ENCODE results near the gene EPHA6.

Gene EPHA6

GRCh38 chr3:97059168-97059567, 244.8 kb downstream of the EPHA6 start:
- FAIRE-seq (no peak), DNase-seq (ENCODE audit: insufficient read length, low spot score) (no peak)
- no peak for TF ChIP-seq POLR2A (IDR thresholded peaks at IDR 0.05; ENCODE audit: low read depth, low read length)
- no peak for TF ChIP-seq SPI1 (IDR thresholded peaks at IDR 0.05; ENCODE audit: low read depth, low read length)

GRCh38 chr3:97066531-97066930, 252.1 kb downstream of the EPHA6 start:
- no peak for TF ChIP-seq POU2F2 (IDR thresholded peaks at IDR 0.05; ENCODE audit: low read depth, low read length)
- no peak for TF ChIP-seq SPI1 (IDR thresholded peaks at IDR 0.05; ENCODE audit: low read depth, low read length)
- TF ChIP-seq POLR2A (IDR thresholded peaks at IDR 0.05; ENCODE audit: low read depth, low read length) = no peak
- TF ChIP-seq POLR2AphosphoS5 (IDR thresholded peaks at IDR 0.05; ENCODE audit: low read depth, low read length) = no peak
- no peak for TF ChIP-seq PAX5 (IDR thresholded peaks at IDR 0.05; ENCODE audit: insufficient read depth, low read length, severe bottlenecking)
- TF ChIP-seq TAF1 (IDR thresholded peaks at IDR 0.05; ENCODE audit: low read depth, low read length) = no peak
- DNase-seq (ENCODE audit: insufficient read length, low spot score) (no peak), FAIRE-seq (no peak)

- FAIRE-seq = no peak
- DNase-seq (ENCODE audit: insufficient read length, low spot score) = no peak
- no peak for TF ChIP-seq POU2F2 (IDR thresholded peaks at IDR 0.05; ENCODE audit: low read depth, low read length)
- TF ChIP-seq PAX5 (IDR thresholded peaks at IDR 0.05; ENCODE audit: insufficient read depth, low read length, severe bottlenecking) = no peak
- no peak for TF ChIP-seq TAF1 (IDR thresholded peaks at IDR 0.05; ENCODE audit: low read depth, low read length)
- no peak for TF ChIP-seq POLR2A (IDR thresholded peaks at IDR 0.05; ENCODE audit: low read depth, low read length)
- no peak for TF ChIP-seq SPI1 (IDR thresholded peaks at IDR 0.05; ENCODE audit: low read depth, low read length)
- TF ChIP-seq POLR2AphosphoS5 (IDR thresholded peaks at IDR 0.05; ENCODE audit: low read depth, low read length) = no peak
Observed at GRCh38 chr3:97070302-97070701, 255.9 kb downstream of the EPHA6 start.

- FAIRE-seq = no peak
- TF ChIP-seq POLR2AphosphoS5 (IDR thresholded peaks at IDR 0.05; ENCODE audit: low read depth, low read length) (no peak), POU2F2 (IDR thresholded peaks at IDR 0.05; ENCODE audit: low read depth, low read length) (no peak), SPI1 (IDR thresholded peaks at IDR 0.05; ENCODE audit: low read depth, low read length) (no peak), TAF1 (IDR thresholded peaks at IDR 0.05; ENCODE audit: low read depth, low read length) (no peak), POLR2A (IDR thresholded peaks at IDR 0.05; ENCODE audit: low read depth, low read length) (no peak), PAX5 (IDR thresholded peaks at IDR 0.05; ENCODE audit: insufficient read depth, low read length, severe bottlenecking) (no peak)
Observed at GRCh38 chr3:97074546-97074945, 260.2 kb downstream of the EPHA6 start.

GRCh38 chr3:97076673-97077072, 262.3 kb downstream of the EPHA6 start:
- DNase-seq (ENCODE audit: insufficient read length, low spot score) (no peak), FAIRE-seq (no peak)
- TF ChIP-seq SPI1 (IDR thresholded peaks at IDR 0.05; ENCODE audit: low read depth, low read length) (no peak), POU2F2 (IDR thresholded peaks at IDR 0.05; ENCODE audit: low read depth, low read length) (no peak), POLR2AphosphoS5 (IDR thresholded peaks at IDR 0.05; ENCODE audit: low read depth, low read length) (no peak), POLR2A (IDR thresholded peaks at IDR 0.05; ENCODE audit: low read depth, low read length) (no peak), TAF1 (IDR thresholded peaks at IDR 0.05; ENCODE audit: low read depth, low read length) (no peak), PAX5 (IDR thresholded peaks at IDR 0.05; ENCODE audit: insufficient read depth, low read length, severe bottlenecking) (no peak)

More at GRCh38 chr3:97074546-97074945, 260.2 kb downstream of the EPHA6 start:
- no peak for DNase-seq (ENCODE audit: insufficient read length, low spot score)

- no peak for DNase-seq (ENCODE audit: insufficient read length, low spot score)
- FAIRE-seq = no peak
- TF ChIP-seq POLR2AphosphoS5 (IDR thresholded peaks at IDR 0.05; ENCODE audit: low read depth, low read length) = no peak
- TF ChIP-seq POU2F2 (IDR thresholded peaks at IDR 0.05; ENCODE audit: low read depth, low read length) = no peak
- TF ChIP-seq SPI1 (IDR thresholded peaks at IDR 0.05; ENCODE audit: low read depth, low read length) = no peak
- no peak for TF ChIP-seq TAF1 (IDR thresholded peaks at IDR 0.05; ENCODE audit: low read depth, low read length)
- TF ChIP-seq PAX5 (IDR thresholded peaks at IDR 0.05; ENCODE audit: insufficient read depth, low read length, severe bottlenecking) = no peak
- TF ChIP-seq POLR2A (IDR thresholded peaks at IDR 0.05; ENCODE audit: low read depth, low read length) = no peak
Observed at GRCh38 chr3:97089621-97090020, 275.2 kb downstream of the EPHA6 start.

- TF ChIP-seq POU2F2 (IDR thresholded peaks at IDR 0.05; ENCODE audit: low read depth, low read length) = no peak
- no peak for TF ChIP-seq SPI1 (IDR thresholded peaks at IDR 0.05; ENCODE audit: low read depth, low read length)
- no peak for TF ChIP-seq TAF1 (IDR thresholded peaks at IDR 0.05; ENCODE audit: low read depth, low read length)
- no peak for TF ChIP-seq PAX5 (IDR thresholded peaks at IDR 0.05; ENCODE audit: insufficient read depth, low read length, severe bottlenecking)
- TF ChIP-seq POLR2A (IDR thresholded peaks at IDR 0.05; ENCODE audit: low read depth, low read length) = no peak
- no peak for TF ChIP-seq POLR2AphosphoS5 (IDR thresholded peaks at IDR 0.05; ENCODE audit: low read depth, low read length)
- FAIRE-seq (no peak), DNase-seq (ENCODE audit: insufficient read length, low spot score) (no peak)
Observed at GRCh38 chr3:97102641-97103040, 288.2 kb downstream of the EPHA6 start.

- no peak for TF ChIP-seq TAF1 (IDR thresholded peaks at IDR 0.05; ENCODE audit: low read depth, low read length)
- no peak for TF ChIP-seq SPI1 (IDR thresholded peaks at IDR 0.05; ENCODE audit: low read depth, low read length)
- no peak for DNase-seq (ENCODE audit: insufficient read length, low spot score)
- FAIRE-seq = no peak
Observed at GRCh38 chr3:97105989-97106651, 291.7 kb downstream of the EPHA6 start.

- FAIRE-seq = no peak
- no peak for TF ChIP-seq TAF1 (IDR thresholded peaks at IDR 0.05; ENCODE audit: low read depth, low read length)
- no peak for TF ChIP-seq POLR2AphosphoS5 (IDR thresholded peaks at IDR 0.05; ENCODE audit: low read depth, low read length)
- TF ChIP-seq SPI1 (IDR thresholded peaks at IDR 0.05; ENCODE audit: low read depth, low read length) = no peak
- TF ChIP-seq PAX5 (IDR thresholded peaks at IDR 0.05; ENCODE audit: insufficient read depth, low read length, severe bottlenecking) = no peak
- TF ChIP-seq POLR2A (IDR thresholded peaks at IDR 0.05; ENCODE audit: low read depth, low read length) = no peak
- TF ChIP-seq POU2F2 (IDR thresholded peaks at IDR 0.05; ENCODE audit: low read depth, low read length) = no peak
- DNase-seq (ENCODE audit: insufficient read length, low spot score) = no peak
Observed at GRCh38 chr3:97106652-97106989, 292.2 kb downstream of the EPHA6 start.

GRCh38 chr3:97108136-97108535, 293.7 kb downstream of the EPHA6 start:
- no peak for FAIRE-seq
- no peak for TF ChIP-seq SPI1 (IDR thresholded peaks at IDR 0.05; ENCODE audit: low read depth, low read length)
- TF ChIP-seq POLR2AphosphoS5 (IDR thresholded peaks at IDR 0.05; ENCODE audit: low read depth, low read length) = no peak
- no peak for TF ChIP-seq TAF1 (IDR thresholded peaks at IDR 0.05; ENCODE audit: low read depth, low read length)
- TF ChIP-seq POU2F2 (IDR thresholded peaks at IDR 0.05; ENCODE audit: low read depth, low read length) = no peak
- TF ChIP-seq POLR2A (IDR thresholded peaks at IDR 0.05; ENCODE audit: low read depth, low read length) = no peak
- no peak for TF ChIP-seq PAX5 (IDR thresholded peaks at IDR 0.05; ENCODE audit: insufficient read depth, low read length, severe bottlenecking)
- DNase-seq (ENCODE audit: insufficient read length, low spot score) = no peak
